Measurements from ENCODE around the gene MRTO4. TPM values are rescaled to one million over a fixed set of nuclear protein-coding genes. Genes with fewer than 3 reads are reported as not detected.

The MRTO4 gene
- polyA plus RNA-seq, 6 donors from 2014 or later = 26.4 to 30.3 (median 27.3) TPM

Other genes with a start within 250 kb of the MRTO4 start
- gene UBR4, start 41.5 kb upstream of the MRTO4 start, polyA plus RNA-seq (ENCODE audit: low read depth in 6 of 6) = 10 to 100 TPM in 5 of 6 donors, 1 to 10 TPM in 1; 3.5 to 25.2 (median 15.5) TPM
- 10 to 100 TPM; 20.0 to 24.3 (median 22.1) TPM for gene EMC1, start 281 bp upstream of the MRTO4 start, polyA plus RNA-seq (ENCODE audit: low read depth in 6 of 6)
- under 1 TPM in 1 of 6 donors, not detected in 5; 0.21 TPM for gene AKR7A3, start 37.0 kb downstream of the MRTO4 start, polyA plus RNA-seq (ENCODE audit: low read depth in 6 of 6)
- gene AKR7A2, start 60.3 kb downstream of the MRTO4 start, polyA plus RNA-seq (ENCODE audit: low read depth in 6 of 6) = 100 to 1,000 TPM in 4 of 6 donors, 10 to 100 TPM in 2; 93.3 to 149 (median 105) TPM
- gene SLC66A1, start 60.5 kb downstream of the MRTO4 start, polyA plus RNA-seq (ENCODE audit: low read depth in 6 of 6) = 1 to 10 TPM in 5 of 6 donors, not detected in 1; 5.6 to 8.8 (median 6.3) TPM
- gene CAPZB, start 233.7 kb downstream of the MRTO4 start, polyA plus RNA-seq (ENCODE audit: low read depth in 6 of 6) = 100 to 1,000 TPM; 328 to 445 (median 382) TPM

Measured in naive B cell (primary cell).